Prostate gland (tissue), 2 donors: ENCODE measurements around the gene ZNF532. TPM values are rescaled to one million over a fixed set of nuclear protein-coding genes. Genes with fewer than 3 reads are reported as not detected.
A peak's percentile ranks its signal among the peaks of the same experiment; 100 is the strongest.

Source experiments
- DNase-seq: peaks from one replicate; pipeline ENCODE4 v3.0.0-alpha.2; 2019; ENCODE audit warnings: low spot score
- H3K27ac ChIP-seq, 2 donors: fragments of 200-600 bp; sonication (generic); 2 replicates each; pipeline ENCODE4 v1.5.1; 2017 to 2019
- H3K27me3 ChIP-seq: fragments of 200-600 bp; sonication (generic); replicated peaks from 2 replicates; pipeline ENCODE4 v1.5.1; 2019; ENCODE audit not compliant: insufficient read depth
- H3K36me3 ChIP-seq, 2 donors: fragments of 200-600 bp; sonication (generic); 1 replicate in 1 of 2; 2 replicates in 1 of 2; pipeline versions ENCODE4 v1.5.1 to v1.8.1; 2017 to 2019
- H3K4me1 ChIP-seq: fragments of 200-600 bp; sonication (generic); replicated peaks from 2 replicates; pipeline ENCODE4 v1.5.1; 2019
- H3K4me3 ChIP-seq, 2 donors: fragments of 200-600 bp; sonication (generic); 2 replicates each; pipeline ENCODE4 v1.5.1; 2017 to 2019
- H3K9me3 ChIP-seq: fragments of 200-600 bp; sonication (generic); 2 replicates; pipeline ENCODE4 v1.5.1; 2017
- POLR2A ChIP-seq: fragments of 450-650 bp; IDR thresholded peaks from one replicate; pipeline ENCODE4 v1.6.1; 2016; ENCODE audit warnings: antibody characterized with exemption, mild to moderate bottlenecking
- POLR2AphosphoS5 ChIP-seq: sonication (generic); formaldehyde crosslinking; IDR thresholded peaks from one replicate; pipeline ENCODE4 v1.6.1; 2017; ENCODE audit warnings: antibody characterized with exemption
- WGBS: methylation state at CpG from one replicate; pipeline ENCODE4 v1.1.5; 2018; 5-methylcytosine and 5-hydroxymethylcytosine counted together
- intact Hi-C: fragments of 100-400 bp; cut with DNase I; formaldehyde crosslinking; loops from one replicate; pipeline ENCODE4 v1.14.2; 2022
- total RNA-seq, 2 donors: library from RNA; depleted of rRNA; stranded (reverse); fragments of >200 nt; gene quantifications; one replicate each; pipeline ENCODE4 v1.1.0, GENCODE V29; 2016
- TF ChIP-seq, protein P1 (sequence below), 4 experiments: fragments of 200-600 bp in 2 of 4; fragments of 450-650 bp in 2 of 4; sonication (generic) in 2 of 4; IDR thresholded peaks; 1 replicate in 3 of 4; 2 replicates in 1 of 4; pipeline ENCODE4 v1.5.1; 2016 to 2019; ENCODE audit warnings: antibody characterized with exemption in 4 of 4, mild to moderate bottlenecking in 2 of 4, moderate library complexity in 2 of 4

Gene ZNF532
- total RNA-seq, 2 donors from 2014 or later = 231 to 299 TPM

- Histone ChIP-seq H3K4me3 (no peak overlapping the region), H3K27me3 (no peaks in the 10 kb centered on the region), H3K36me3 (peaks cover 0 to 15% of the 10 kb centered on the region in 2 donors), H3K27ac (peak overlapping the region; percentile 34 to 87), H3K4me1 (peaks cover 25% of the 10 kb centered on the region), H3K9me3 (no peaks in the 10 kb centered on the region)
- TF ChIP-seq POLR2A (no peak), POLR2AphosphoS5 (no peak)
- TF ChIP-seq, protein P1, sequence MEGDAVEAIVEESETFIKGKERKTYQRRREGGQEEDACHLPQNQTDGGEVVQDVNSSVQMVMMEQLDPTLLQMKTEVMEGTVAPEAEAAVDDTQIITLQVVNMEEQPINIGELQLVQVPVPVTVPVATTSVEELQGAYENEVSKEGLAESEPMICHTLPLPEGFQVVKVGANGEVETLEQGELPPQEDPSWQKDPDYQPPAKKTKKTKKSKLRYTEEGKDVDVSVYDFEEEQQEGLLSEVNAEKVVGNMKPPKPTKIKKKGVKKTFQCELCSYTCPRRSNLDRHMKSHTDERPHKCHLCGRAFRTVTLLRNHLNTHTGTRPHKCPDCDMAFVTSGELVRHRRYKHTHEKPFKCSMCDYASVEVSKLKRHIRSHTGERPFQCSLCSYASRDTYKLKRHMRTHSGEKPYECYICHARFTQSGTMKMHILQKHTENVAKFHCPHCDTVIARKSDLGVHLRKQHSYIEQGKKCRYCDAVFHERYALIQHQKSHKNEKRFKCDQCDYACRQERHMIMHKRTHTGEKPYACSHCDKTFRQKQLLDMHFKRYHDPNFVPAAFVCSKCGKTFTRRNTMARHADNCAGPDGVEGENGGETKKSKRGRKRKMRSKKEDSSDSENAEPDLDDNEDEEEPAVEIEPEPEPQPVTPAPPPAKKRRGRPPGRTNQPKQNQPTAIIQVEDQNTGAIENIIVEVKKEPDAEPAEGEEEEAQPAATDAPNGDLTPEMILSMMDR (IDR thresholded peaks at IDR 0.05) = no peak
- WGBS = 85% methylated on average over 14 of the region's 14 CpGs
- DNase-seq = no peak
- intact Hi-C loops = no loop called here
Measured at GRCh38 chr18:58970943-58971790, 106.5 kb downstream of the ZNF532 start.

DNA sequence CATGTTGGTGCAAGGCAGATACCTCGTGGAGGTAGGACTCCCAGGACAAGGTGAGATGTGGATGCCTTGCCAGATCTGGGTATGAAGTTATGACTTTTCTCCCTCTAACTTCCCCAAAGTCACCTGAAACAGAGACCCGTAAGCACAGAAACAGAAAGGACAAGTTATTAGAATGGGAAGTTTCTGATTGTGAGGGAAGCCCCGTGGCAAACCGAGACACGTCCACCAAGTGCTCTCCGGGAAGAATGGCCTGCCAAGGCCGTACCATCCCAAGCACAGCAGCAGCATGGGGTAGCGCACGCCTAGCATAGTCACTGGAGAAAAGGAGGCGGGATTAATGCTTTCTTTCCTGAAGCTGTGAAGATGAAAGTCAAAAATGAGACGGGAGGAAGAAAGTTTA lies 110.6 kb downstream of the ZNF532 start:
- H3K4me3 ChIP-seq = no peak overlapping the region
- 19% methylated on average over 11 of the region's 11 CpGs for WGBS
- no peaks in the 10 kb centered on the region for H3K9me3 ChIP-seq
- no peak for DNase-seq
- H3K36me3 ChIP-seq = peaks cover 7 to 8% of the 10 kb centered on the region in 2 donors
- TF ChIP-seq, protein P1 (IDR thresholded peaks at IDR 0.05) = no peak
- TF ChIP-seq POLR2A (no peak), POLR2AphosphoS5 (no peak)
- peak overlapping the region; percentile 73 to 87 for H3K27ac ChIP-seq
- peaks cover 16% of the 10 kb centered on the region for H3K4me1 ChIP-seq
- intact Hi-C loops = loop anchor here (5.0 kb wide), 1 partner anchor 108 kb away; no protein-coding TSS in a partner anchor
- no peaks in the 10 kb centered on the region for H3K27me3 ChIP-seq

GRCh38 chr18:58975781-58976180 lies 111.1 kb downstream of the ZNF532 start:
- H3K27me3 ChIP-seq = no peaks in the 10 kb centered on the region
- H3K36me3 ChIP-seq = peaks cover 6 to 9% of the 10 kb centered on the region in 2 donors
- H3K9me3 ChIP-seq = no peaks in the 10 kb centered on the region
- H3K4me3 ChIP-seq = no peak overlapping the region
- intact Hi-C loops = loop anchor here (5.0 kb wide), 1 partner anchor 108 kb away; no protein-coding TSS in a partner anchor
- 18% methylated on average over 4 of the region's 4 CpGs for WGBS
- TF ChIP-seq POLR2A = no peak
- TF ChIP-seq, protein P1 (IDR thresholded peaks at IDR 0.05) = no peak
- TF ChIP-seq POLR2AphosphoS5 = peak; percentile 2
- H3K4me1 ChIP-seq = peaks cover 16% of the 10 kb centered on the region
- DNase-seq = no peak
- peak overlapping the region; percentile 73 to 87 for H3K27ac ChIP-seq

DNA sequence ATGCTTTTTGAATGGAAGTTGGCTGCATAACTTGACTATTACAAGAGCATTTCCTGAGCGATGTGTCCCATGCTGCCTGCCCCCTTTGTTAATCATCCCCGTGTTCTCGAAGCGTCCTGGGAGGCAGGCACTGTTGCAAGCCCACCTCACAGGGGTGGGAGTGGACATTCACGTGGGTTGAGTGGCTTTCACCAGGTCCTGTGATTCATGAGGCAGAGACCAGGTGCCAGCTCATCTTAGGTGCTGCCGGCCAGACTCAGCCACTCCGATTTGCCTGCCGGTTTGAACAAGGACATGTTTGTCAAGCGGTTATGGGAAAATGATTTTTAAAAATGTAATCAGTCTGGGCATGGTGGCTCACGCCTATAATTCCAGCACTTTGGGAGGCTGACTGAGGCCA lies 112.5 kb downstream of the ZNF532 start:
- 56% methylated on average over 10 of the region's 10 CpGs for WGBS
- Histone ChIP-seq H3K27me3 (no peaks in the 10 kb centered on the region), H3K36me3 (peaks cover 8 to 14% of the 10 kb centered on the region in 2 donors), H3K4me1 (peaks cover 16% of the 10 kb centered on the region), H3K4me3 (no peak overlapping the region), H3K9me3 (no peaks in the 10 kb centered on the region), H3K27ac (peak overlapping the region; percentile 73 to 87)
- no peak for DNase-seq
- intact Hi-C loops = loop anchor here (5.0 kb wide), 1 partner anchor 110 kb away; no protein-coding TSS in a partner anchor
- TF ChIP-seq, protein P1 (IDR thresholded peaks at IDR 0.05) = no peak
- peak; percentile 3 for TF ChIP-seq POLR2AphosphoS5
